Skin of body (tissue), 2 donors: ENCODE results near the gene NBAS. TPM values are rescaled to one million over a fixed set of nuclear protein-coding genes. Genes with fewer than 3 reads are reported as not detected.

Experiments used
- DNase-seq: peaks from one replicate; lab custom pipeline; 2025; lab: John Stamatoyannopoulos, UW
- total RNA-seq: library from RNA; depleted of rRNA; stranded (reverse); fragments of >200 nt; gene quantifications from one replicate; pipeline ENCODE4 v1.2.3, GENCODE V29; 2014

NBAS gene
- total RNA-seq, 1 donor from 2014 or later, result 69.3 TPM

- DNase-seq, result no peak
Observed at GRCh38 chr2:15172825-15173224, 388.3 kb downstream of the NBAS start.

GRCh38 chr2:15170070-15170775, 390.9 kb downstream of the NBAS start:
- DNase-seq, result no peak

- no peak for DNase-seq
Observed at GRCh38 chr2:15169326-15170069, 391.6 kb downstream of the NBAS start.

- DNase-seq, result no peak
Observed at GRCh38 chr2:15168116-15168515, 393.0 kb downstream of the NBAS start.

DNA sequence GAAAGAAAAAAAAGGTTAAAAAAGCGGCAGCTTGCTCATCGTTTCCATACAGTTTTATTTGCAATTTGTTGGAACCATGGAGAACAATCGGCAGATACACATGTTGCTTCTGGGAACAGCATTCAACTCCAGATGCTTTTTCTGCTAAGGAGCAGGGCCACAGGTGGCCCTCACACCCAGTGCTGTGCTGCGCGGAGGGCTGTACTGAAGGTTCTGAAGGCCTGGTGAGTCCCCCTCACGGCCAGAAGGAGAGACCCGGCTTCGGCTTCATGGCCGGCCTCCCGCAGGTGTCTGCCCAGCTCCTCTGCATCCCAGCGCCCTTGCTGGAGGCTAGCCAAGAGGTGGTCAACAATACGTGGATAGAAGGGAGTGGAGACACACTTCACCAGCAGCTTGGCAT, 394.3 kb downstream of the NBAS start:
- no peak for DNase-seq

DNA sequence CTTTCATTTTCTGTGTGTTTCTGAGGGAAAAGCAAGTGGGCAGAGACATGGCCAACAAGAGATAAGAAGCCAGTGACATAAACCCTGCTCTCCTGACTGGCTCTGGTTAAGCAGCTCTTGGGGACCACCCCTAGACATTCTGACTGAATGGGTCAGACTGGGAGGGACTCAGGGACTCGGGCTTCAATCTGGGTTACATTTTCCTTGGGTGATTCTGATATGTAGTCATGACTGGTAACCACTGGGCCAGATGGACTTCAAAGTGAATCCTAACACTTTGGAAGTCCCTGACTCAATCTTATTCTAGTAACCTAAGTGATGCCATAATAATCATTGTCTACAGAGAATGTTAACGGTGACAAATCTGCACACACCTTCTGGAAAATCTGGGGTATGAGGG, 397.8 kb downstream of the NBAS start:
- no peak for DNase-seq

DNA sequence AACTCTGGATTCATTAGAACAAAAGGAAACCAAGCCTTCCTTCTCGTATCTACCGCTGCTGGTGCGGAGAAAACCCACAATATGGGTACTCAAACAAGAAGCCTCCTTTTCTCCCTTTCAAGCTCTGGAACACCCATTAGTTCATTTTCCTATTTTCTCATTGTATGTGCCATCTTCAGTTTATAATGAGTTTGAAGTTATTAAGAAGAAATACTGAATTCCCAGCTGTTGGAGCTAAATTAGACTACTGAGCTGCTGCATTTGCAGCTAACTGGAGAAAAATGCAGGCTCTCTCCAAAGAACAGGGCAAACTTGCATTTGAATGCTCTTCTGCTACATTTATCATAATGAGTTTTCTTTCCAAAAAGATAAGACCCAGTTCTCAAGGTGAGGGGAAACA, 398.5 kb downstream of the NBAS start:
- DNase-seq, result no peak

DNA sequence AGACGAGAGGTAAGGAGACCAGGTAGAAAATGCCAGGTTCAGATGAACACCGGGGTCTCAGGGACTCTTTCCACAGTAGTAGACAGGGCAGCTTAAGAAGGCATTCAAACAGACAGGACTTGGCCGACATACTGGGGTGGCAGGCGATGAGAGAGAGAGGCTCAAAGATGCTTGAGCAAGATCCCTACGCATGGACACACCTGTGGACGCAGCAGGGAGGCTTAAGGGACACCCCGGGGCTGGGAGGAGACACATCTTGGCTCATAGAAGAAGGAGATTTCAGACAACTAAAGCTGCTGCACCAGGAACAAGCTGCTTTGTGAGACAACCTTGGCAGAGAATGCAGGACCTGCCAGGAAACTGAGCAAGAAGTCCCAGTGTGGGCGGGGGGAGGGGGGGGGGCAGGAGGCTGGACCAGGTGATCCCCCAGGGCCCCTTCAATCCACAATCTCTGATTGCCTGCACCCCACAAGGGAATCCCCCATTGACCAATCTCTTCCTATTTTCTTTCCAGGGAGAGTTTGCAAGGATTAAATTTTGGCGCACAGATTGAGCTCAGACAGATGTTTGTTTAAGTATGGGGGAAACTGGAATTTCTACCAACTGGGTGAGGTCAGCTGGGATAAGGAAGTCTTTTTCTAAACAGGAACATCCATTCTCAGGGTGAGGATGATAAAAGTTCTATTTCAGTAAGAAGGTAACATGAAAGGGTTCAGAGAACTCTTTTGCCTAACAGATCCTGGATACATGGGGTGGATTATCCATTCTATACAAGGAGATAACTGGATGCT, 400.7 kb downstream of the NBAS start:
- DNase-seq, result no peak

- no peak for DNase-seq
Observed at GRCh38 chr2:15159751-15160177, 401.4 kb downstream of the NBAS start.

- DNase-seq, result no peak
Observed at GRCh38 chr2:15159206-15159605, 401.9 kb downstream of the NBAS start.

DNA sequence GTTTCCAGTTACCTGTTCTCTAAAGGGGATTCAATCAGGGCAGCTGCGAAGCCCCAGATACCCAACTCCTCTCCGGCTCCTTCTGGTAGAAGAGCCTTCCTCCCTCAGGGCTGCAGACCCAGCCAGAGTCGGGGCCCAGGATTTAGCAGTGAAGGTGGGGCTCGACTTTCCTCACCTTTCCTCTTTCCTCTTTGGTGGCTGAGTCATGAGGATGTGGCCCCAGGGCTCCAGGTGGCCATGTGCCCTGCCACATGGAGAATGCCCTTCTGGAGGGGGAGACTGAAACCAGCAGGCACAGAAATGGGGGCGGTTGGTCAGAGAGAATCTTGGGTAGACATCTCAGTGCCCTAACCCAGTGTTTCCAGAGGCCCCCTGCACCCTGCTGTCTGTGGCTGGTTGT, 402.6 kb downstream of the NBAS start:
- no peak for DNase-seq

GRCh38 chr2:15158100-15158499, 403.0 kb downstream of the NBAS start:
- no peak for DNase-seq

- no peak for DNase-seq
Observed at GRCh38 chr2:15155959-15156574, 405.1 kb downstream of the NBAS start.

- no peak for DNase-seq
Observed at GRCh38 chr2:15154297-15154696, 406.8 kb downstream of the NBAS start.

DNA sequence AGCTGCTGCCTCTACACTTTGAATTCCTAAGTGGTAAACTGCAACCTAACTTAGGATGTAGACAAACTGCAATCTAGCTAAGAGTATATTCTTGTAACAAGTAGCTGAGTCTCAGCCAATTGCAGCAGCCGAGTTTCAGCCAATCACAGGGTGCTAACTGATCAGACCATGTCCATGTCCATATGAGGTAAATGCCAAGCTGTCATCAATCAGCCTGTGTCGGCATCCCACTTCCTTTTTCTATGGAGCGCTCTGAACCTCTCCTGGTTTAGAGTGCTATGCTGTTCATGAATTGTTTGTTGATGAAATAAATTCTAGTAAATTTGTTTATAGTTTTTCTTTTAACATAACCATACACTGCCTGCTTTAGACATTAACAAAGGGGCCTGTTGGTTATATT, 408.8 kb downstream of the NBAS start:
- no peak for DNase-seq

DNA sequence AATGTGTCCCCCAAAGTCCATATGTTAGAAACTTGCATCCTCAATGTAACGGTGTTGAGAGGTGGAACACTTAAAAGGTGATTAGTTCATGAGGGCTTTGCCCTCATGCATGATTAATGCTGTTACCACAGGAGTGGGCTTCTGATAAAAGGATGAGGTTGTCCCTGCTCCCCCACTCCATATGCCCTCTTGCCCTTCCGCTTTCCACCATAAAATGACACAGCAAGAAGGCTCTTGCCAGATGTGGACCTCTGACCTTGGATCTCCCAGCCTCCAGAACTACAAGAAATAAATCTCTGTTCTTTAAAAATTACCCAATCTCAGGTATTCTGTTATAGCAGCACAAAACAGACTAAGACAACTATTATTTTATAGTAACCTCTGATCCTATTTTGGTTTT, 412.1 kb downstream of the NBAS start:
- no peak for DNase-seq

DNA sequence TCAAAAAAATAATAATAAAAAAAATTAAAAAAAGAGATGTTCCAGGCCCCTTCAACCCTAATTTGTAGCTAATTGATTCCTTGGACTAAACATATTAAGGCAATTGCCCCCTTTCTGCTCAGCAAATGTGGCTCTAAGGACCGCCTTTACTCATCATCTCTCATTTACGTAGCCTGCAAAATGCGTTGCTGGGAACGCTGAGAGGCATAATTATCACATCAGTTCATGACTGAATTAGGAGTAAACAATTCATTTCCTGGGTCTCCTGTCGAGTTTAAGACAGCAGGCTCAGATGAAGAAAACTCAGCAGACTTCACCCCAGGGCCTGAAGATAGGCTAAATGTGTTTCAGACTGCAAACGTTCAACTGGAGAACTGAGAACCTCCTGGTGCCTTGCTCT, 413.5 kb downstream of the NBAS start:
- no peak for DNase-seq

- DNase-seq, result no peak
Observed at GRCh38 chr2:15146960-15147359, 414.2 kb downstream of the NBAS start.

GRCh38 chr2:15145919-15146318, 415.2 kb downstream of the NBAS start:
- DNase-seq, result no peak

DNA sequence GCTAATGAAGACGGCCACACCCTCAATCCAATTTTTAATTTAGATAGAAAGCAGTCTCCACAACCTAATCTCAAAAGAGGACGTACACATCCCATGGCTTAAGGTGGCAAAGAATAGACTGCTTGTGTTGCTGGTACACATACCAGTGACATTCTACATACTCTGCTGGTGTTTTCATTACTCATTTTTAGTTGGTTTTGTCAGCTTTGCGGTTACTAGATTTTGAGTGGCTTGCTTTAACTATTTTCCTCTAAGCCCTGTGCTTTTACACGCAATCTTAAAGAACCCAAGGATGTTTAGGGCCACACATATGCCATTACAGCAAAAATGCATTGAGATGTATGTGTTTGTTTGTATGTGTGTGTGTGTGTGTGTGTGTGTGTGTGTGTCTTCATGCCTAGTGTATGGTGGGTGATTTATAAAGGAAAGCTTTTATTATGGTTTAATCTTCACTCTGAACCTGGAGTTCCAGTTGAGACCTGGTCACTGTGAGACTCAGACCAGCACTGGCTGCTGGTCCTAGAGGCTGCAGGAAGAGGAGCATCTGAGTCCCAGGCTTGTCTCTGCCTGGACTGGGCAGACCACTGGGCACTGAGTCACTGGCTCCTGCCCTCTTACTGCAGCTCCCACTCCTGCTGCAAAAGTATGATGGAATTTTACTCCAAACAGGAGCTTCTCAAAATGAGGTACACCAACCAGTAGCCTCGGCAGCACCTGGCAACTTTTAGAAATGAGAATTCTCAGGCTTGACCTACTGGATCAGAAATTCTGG, 415.9 kb downstream of the NBAS start:
- DNase-seq, result no peak

GRCh38 chr2:15142069-15142689, 419.0 kb downstream of the NBAS start:
- DNase-seq, result no peak
